K562 (cell line): ENCODE measurements around the gene GNG7. TPM values are rescaled to one million over a fixed set of nuclear protein-coding genes. Genes with fewer than 3 reads are reported as not detected.

ENCODE experiments used
- BACH1 ChIP-seq: fragments of 200-800 bp; sonication (Bioruptor generic); IDR thresholded peaks from 2 replicates; pipeline ENCODE4 v1.6.1; 2016; ENCODE audit warnings: missing genetic modification characterization, missing compliant biosample characterization
- CBX3 ChIP-seq, 2 experiments: IDR thresholded peaks; 1 replicate in 1 of 2; 2 replicates in 1 of 2; pipeline ENCODE4 v1.6.1; 2012; ENCODE audit warnings: inconsistent platforms in 2 of 2, low read length in 2 of 2, borderline replicate concordance in 1 of 2, control low read depth in 1 of 2
- FOS ChIP-seq: IDR thresholded peaks from 3 replicates; pipeline ENCODE4 v1.6.1; 2011; ENCODE audit not compliant: insufficient read length; ENCODE audit errors: extremely low read depth
- FOXJ2 ChIP-seq: fragments of 200-800 bp; sonication (Bioruptor generic); IDR thresholded peaks from 2 replicates; pipeline ENCODE4 v1.6.1; 2016; ENCODE audit warnings: missing genetic modification characterization, missing compliant biosample characterization
- FOXP1 ChIP-seq: sonication (generic); formaldehyde crosslinking; IDR thresholded peaks from 2 replicates; pipeline ENCODE4 v1.8.0; 2022; ENCODE audit warnings: mild to moderate bottlenecking, missing genetic modification reagents
- HDAC1 ChIP-seq, 2 experiments: fragments of 450-650 bp; IDR thresholded peaks; 2 replicates each; pipeline ENCODE4 v1.6.1; 2016 to 2017; ENCODE audit warnings: inconsistent platforms in 1 of 2, mild to moderate bottlenecking in 1 of 2, moderate library complexity in 1 of 2
- KDM1A ChIP-seq, 2 experiments: fragments of 450-650 bp; IDR thresholded peaks; 2 replicates each; pipeline ENCODE4 v1.6.1; 2016; ENCODE audit warnings: mild to moderate bottlenecking in 2 of 2
- NFIX ChIP-seq: fragments of 250-450 bp; sonication (Bioruptor Pico); IDR thresholded peaks from 2 replicates; pipeline ENCODE4 v1.4.0; 2020; ENCODE audit warnings: low read depth, mild to moderate bottlenecking, moderate library complexity
- PHB2 ChIP-seq: fragments of 450-650 bp; IDR thresholded peaks from 2 replicates; pipeline ENCODE4 v1.6.1; 2017; ENCODE audit warnings: low read depth
- PTTG1 ChIP-seq: fragments of 450-650 bp; IDR thresholded peaks from 2 replicates; pipeline ENCODE4 v1.6.1; 2016; ENCODE audit warnings: low read depth, mild to moderate bottlenecking, missing genetic modification characterization, missing compliant biosample characterization
- RFX7 ChIP-seq: fragments of 250-450 bp; sonication (Bioruptor Pico); IDR thresholded peaks from 2 replicates; pipeline ENCODE4 v1.5.1; 2021; ENCODE audit warnings: mild to moderate bottlenecking
- TCF7L2 ChIP-seq: fragments of 150-350 bp; IDR thresholded peaks from 2 replicates; pipeline ENCODE4 v1.6.1; 2016; ENCODE audit warnings: low read depth, mild to moderate bottlenecking, low read length, moderate library complexity
- TEAD4 ChIP-seq, 2 experiments: sonication (generic) in 1 of 2; formaldehyde crosslinking in 1 of 2; IDR thresholded peaks; 2 replicates each; pipeline versions ENCODE4 v1.6.1 to v1.8.0; 2012 to 2022; ENCODE audit warnings: borderline replicate concordance in 1 of 2, inconsistent platforms in 1 of 2, low read length in 1 of 2, mild to moderate bottlenecking in 1 of 2, missing genetic modification reagents in 1 of 2
- ZBTB11 ChIP-seq, 3 experiments: fragments of 200-800 bp in 1 of 3; fragments of 250-450 bp in 1 of 3; fragments of 450-650 bp in 1 of 3; sonication (Bioruptor Pico) in 1 of 3; sonication (Bioruptor generic) in 1 of 3; formaldehyde crosslinking in 1 of 3; IDR thresholded peaks; 2 replicates each; pipeline versions ENCODE4 v1.6.1 to v1.8.0; 2016 to 2022; ENCODE audit warnings: mild to moderate bottlenecking in 2 of 3, missing genetic modification characterization in 2 of 3, missing compliant biosample characterization in 1 of 3, moderate library complexity in 1 of 3
- ZNF277 ChIP-seq: fragments of 250-450 bp; sonication (Bioruptor Pico); IDR thresholded peaks from 2 replicates; pipeline ENCODE4 v1.8.0; 2022; ENCODE audit warnings: inconsistent platforms, mild to moderate bottlenecking, moderate library complexity, borderline replicate concordance
- polyA plus RNA-seq, 8 experiments: library from polyadenylated mRNA; depleted of rRNA in 4 of 8; stranded (reverse) in 5 of 8; unstranded in 3 of 8; fragments of >200 nt; fragmentation: Nextera tagmentation in 2 of 8; fragmentation: Illumina TruSeq in 1 of 8; extraction: Ambion mirVana in 2 of 8; extraction: Trizol in 1 of 8; gene quantifications; 2 replicates each; pipeline versions ENCODE4 v1.2.1 to v1.2.3, GENCODE V29; 2011 to 2014; ENCODE audit warnings: inconsistent platforms in 1 of 8, missing spikeins in 1 of 8
- total RNA-seq, 7 experiments: library from RNA; depleted of rRNA in 6 of 7; stranded (reverse); fragments of >200 nt in 6 of 7; fragmentation: Illumina TruSeq in 2 of 7; extraction: Trizol in 2 of 7; gene quantifications; 2 replicates each; pipeline versions ENCODE4 v1.2.1 to v1.2.3, GENCODE V29; 2011 to 2021; ENCODE audit warnings: low replicate concordance in 1 of 7

The GNG7 gene
- total and polyA plus RNA-seq, 9 of the 15 experiments (the other 6 are each of a cell fraction or from before 2014, with no cell fraction given) = 0.01 to 0.20 (median 0.06) TPM; not detected in 1

- no peak for TF ChIP-seq TCF7L2
- TF ChIP-seq FOXJ2 (tag) = no peak
- TF ChIP-seq PHB2 = no peak
- TF ChIP-seq RFX7 (CRISPR knock-in tag) = no peak
- TF ChIP-seq FOS = no peak
- TF ChIP-seq NFIX (CRISPR knock-in tag) = no peak
- TF ChIP-seq ZNF277 (CRISPR knock-in tag) = no peak
- peak in 1 of 2 experiments; percentile 50; a peak in 1 of 3 replicates for TF ChIP-seq CBX3 (IDR thresholded peaks at IDR 0.05; ENCODE audit: borderline replicate concordance in 1 of 2, low read length in 2 of 2)
- TF ChIP-seq FOXP1 (CRISPR knock-in tag) = no peak
- no peak for TF ChIP-seq ZBTB11 (CRISPR knock-in tag; IDR thresholded peaks at IDR 0.05)
- TF ChIP-seq HDAC1 (IDR thresholded peaks at IDR 0.05) = no peak
- no peak for TF ChIP-seq PTTG1 (tag)
- no peak for TF ChIP-seq TEAD4 (IDR thresholded peaks at IDR 0.05; ENCODE audit: low read length)
- TF ChIP-seq TEAD4 (CRISPR knock-in tag; IDR thresholded peaks at IDR 0.05; ENCODE audit: borderline replicate concordance) = no peak
- peak; percentile 36 to 53; a peak in 3 of 4 replicates for TF ChIP-seq KDM1A (IDR thresholded peaks at IDR 0.05)
- no peak for TF ChIP-seq BACH1
- TF ChIP-seq, all 486 proteins: peak for 7
Measured at GRCh38 chr19:2627855-2628254, 74.6 kb downstream of the GNG7 start (continued).
